CD14-positive monocyte (primary cell): ENCODE measurements around the gene ZNF451. TPM values are rescaled to one million over a fixed set of nuclear protein-coding genes. Genes with fewer than 3 reads are reported as not detected.

Experiments
- DNase-seq, 3 donors: peaks; one replicate each; pipeline ENCODE4 v3.0.0-alpha.2; 2011 to 2022
- H2AFZ ChIP-seq: 2 replicates; pipeline ENCODE4 v1.6.0; 2012; ENCODE audit warnings: mild to moderate bottlenecking, low read depth, low read length, inconsistent platforms; ENCODE audit not compliant: insufficient read depth, poor library complexity, severe bottlenecking
- H3K27ac ChIP-seq, 2 donors: 1 replicate in 1 of 2; 2 replicates in 1 of 2; pipeline ENCODE4 v1.5.1; 2012 to 2013; ENCODE audit warnings: low read length in 2 of 2, control low read depth in 1 of 2, inconsistent platforms in 1 of 2, low read depth in 1 of 2, mild to moderate bottlenecking in 1 of 2
- H3K27me3 ChIP-seq, 2 donors: one replicate each; pipeline versions ENCODE4 v1.6.0 to v1.6.1; 2011 to 2013; ENCODE audit warnings: low read length in 2 of 2; ENCODE audit not compliant: control insufficient read depth in 2 of 2, insufficient read depth in 2 of 2
- H3K36me3 ChIP-seq, 2 donors: replicated peaks in 1 of 2; 1 replicate in 1 of 2; 2 replicates in 1 of 2; pipeline versions ENCODE4 v1.5.1 to v1.6.1; 2012 to 2013; ENCODE audit warnings: low read length in 2 of 2, control low read depth in 1 of 2, inconsistent platforms in 1 of 2, mild to moderate bottlenecking in 1 of 2; ENCODE audit not compliant: insufficient read depth in 2 of 2, control insufficient read depth in 1 of 2
- H3K4me1 ChIP-seq, 2 donors: 1 replicate in 1 of 2; 2 replicates in 1 of 2; pipeline versions ENCODE4 v1.5.1 to v1.6.1; 2012 to 2013; ENCODE audit warnings: low read length in 2 of 2, control low read depth in 1 of 2, inconsistent platforms in 1 of 2, mild to moderate bottlenecking in 1 of 2, moderate library complexity in 1 of 2; ENCODE audit not compliant: insufficient read depth in 2 of 2, control insufficient read depth in 1 of 2
- H3K4me2 ChIP-seq: replicated peaks from 2 replicates; pipeline ENCODE3; 2012; ENCODE audit warnings: low read length, moderate library complexity, mild to moderate bottlenecking; ENCODE audit not compliant: poor library complexity, severe bottlenecking; ENCODE audit errors: extremely low read depth
- H3K4me3 ChIP-seq, 3 experiments: fragments of 200-600 bp in 1 of 3; sonication (generic) in 1 of 3; replicated peaks in 1 of 3; 1 replicate in 2 of 3; 2 replicates in 1 of 3; pipeline ENCODE4 v1.5.1; 2011 to 2013; ENCODE audit warnings: low read length in 3 of 3, mild to moderate bottlenecking in 3 of 3, control low read depth in 2 of 3, low read depth in 2 of 3, inconsistent platforms in 1 of 3, moderate library complexity in 1 of 3
- H3K79me2 ChIP-seq: 2 replicates; pipeline ENCODE4 v1.6.0; 2012; ENCODE audit warnings: mild to moderate bottlenecking, control low read depth, inconsistent platforms, low read length, moderate library complexity; ENCODE audit not compliant: insufficient read depth
- H3K9ac ChIP-seq: 2 replicates; pipeline ENCODE4 v1.6.0; 2017; ENCODE audit warnings: low read length, mild to moderate bottlenecking; ENCODE audit not compliant: insufficient read depth, poor library complexity, severe bottlenecking
- H3K9me3 ChIP-seq, 2 donors: replicated peaks in 1 of 2; 1 replicate in 1 of 2; 2 replicates in 1 of 2; pipeline versions ENCODE4 v1.5.1 to v1.6.1; 2012 to 2013; ENCODE audit warnings: low read length in 2 of 2, control low read depth in 1 of 2; ENCODE audit not compliant: control insufficient read depth in 1 of 2, insufficient read depth in 1 of 2
- H4K20me1 ChIP-seq: 2 replicates; pipeline ENCODE4 v1.6.0; 2012; ENCODE audit warnings: mild to moderate bottlenecking, low read length, control low read depth, moderate library complexity; ENCODE audit not compliant: insufficient read depth
- H3K27ac Mint-ChIP-seq, 7 donors: one replicate each; pipeline ENCODE4 v1.8.0; 2020; ENCODE audit warnings: mild to moderate bottlenecking in 7 of 7, mixed read lengths in 7 of 7, moderate library complexity in 6 of 7, inconsistent platforms in 2 of 7
- H3K27me3 Mint-ChIP-seq, 3 donors: one replicate each; pipeline ENCODE4 v1.8.0; 2021 to 2022; ENCODE audit warnings: low read depth in 3 of 3, mild to moderate bottlenecking in 3 of 3, mixed read lengths in 3 of 3, moderate library complexity in 3 of 3, inconsistent platforms in 1 of 3
- H3K36me3 Mint-ChIP-seq, 2 donors: one replicate each; pipeline ENCODE4 v1.8.0; 2020; ENCODE audit warnings: mixed read lengths in 2 of 2, inconsistent platforms in 1 of 2, mild to moderate bottlenecking in 1 of 2
- H3K4me1 Mint-ChIP-seq: one replicate; pipeline ENCODE4 v1.8.0; 2020; ENCODE audit warnings: mild to moderate bottlenecking, mixed read lengths
- H3K4me3 Mint-ChIP-seq, 2 donors: one replicate each; pipeline ENCODE4 v1.8.0; 2020; ENCODE audit warnings: mild to moderate bottlenecking in 2 of 2, mixed read lengths in 2 of 2, moderate library complexity in 1 of 2
- H3K9me3 Mint-ChIP-seq, 7 donors: one replicate each; pipeline ENCODE4 v1.8.0; 2020 to 2022; ENCODE audit warnings: mixed read lengths in 7 of 7, mild to moderate bottlenecking in 6 of 7, moderate library complexity in 6 of 7, inconsistent platforms in 2 of 7
- CTCF ChIP-seq: fragments of 200-600 bp; IDR thresholded peaks from one replicate; pipeline ENCODE4 v1.8.0; 2022; ENCODE audit warnings: antibody characterized with exemption, mild to moderate bottlenecking
- WGBS: methylation state at CpG from one replicate; pipeline ENCODE4 v1.1.5; 2013; ENCODE audit warnings: missing lambda C conversion rate; ENCODE audit not compliant: insufficient coverage; 5-methylcytosine and 5-hydroxymethylcytosine counted together
- intact Hi-C, 2 donors: fragments of 100-400 bp; cut with micrococcal nuclease; formaldehyde crosslinking; loops; one replicate each; pipeline versions ENCODE4 v1.15.0 to v1.15.1; 2023
- polyA plus RNA-seq, 3 donors: library from polyadenylated mRNA; depleted of rRNA in 1 of 3; unstranded in 2 of 3; stranded (reverse) in 1 of 3; fragments of 300-500 nt in 2 of 3; fragments of >200 nt in 1 of 3; fragmentation: Illumina TruSeq in 2 of 3; gene quantifications; 1 replicate in 2 of 3; 2 replicates in 1 of 3; pipeline ENCODE4 v1.2.3, GENCODE V29; 2012 to 2021

Gene ZNF451
- polyA plus RNA-seq, 3 donors, result 7.9 to 22.0 (median 19.1) TPM

DNA sequence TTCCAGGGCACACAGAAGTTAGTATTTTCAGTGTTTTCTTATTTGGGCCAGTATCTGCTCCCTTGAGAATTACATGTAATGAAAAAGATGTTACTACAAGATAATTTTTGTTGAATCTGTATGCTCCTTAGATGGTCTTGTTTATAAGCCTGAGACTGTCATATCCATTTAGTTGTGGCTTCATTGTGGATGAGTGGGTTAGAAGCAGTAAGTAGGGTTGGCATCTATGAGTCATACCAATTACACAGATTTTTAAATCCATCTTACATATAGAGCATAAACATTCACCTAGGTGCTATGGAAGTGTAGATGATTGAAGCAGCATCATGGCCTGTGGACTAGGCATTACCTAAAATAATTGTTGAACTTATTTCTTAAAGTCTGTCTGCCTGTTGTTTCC lies 68.7 kb downstream of the ZNF451 start:
- H3K9me3 Mint-ChIP-seq, result peaks cover 0 to 2% (median 0%) of the 10 kb centered on the region in 7 donors
- no peaks in the 10 kb centered on the region for H3K4me1 ChIP-seq
- H3K27me3 ChIP-seq, result no peaks in the 10 kb centered on the region
- peaks cover 43 to 54% of the 10 kb centered on the region in 2 donors for H3K36me3 Mint-ChIP-seq
- H3K4me2 ChIP-seq, result no peak overlapping the region
- no peak overlapping the region for H3K27ac ChIP-seq
- H3K4me3 ChIP-seq, result no peak overlapping the region
- H3K27me3 Mint-ChIP-seq, result no peaks in the 10 kb centered on the region
- H3K36me3 ChIP-seq, result peaks cover 30 to 82% of the 10 kb centered on the region in 2 donors
- TF ChIP-seq CTCF, result no peak
- H3K9me3 ChIP-seq, result no peaks in the 10 kb centered on the region
- no peak for DNase-seq
- no peak overlapping the region for H3K27ac Mint-ChIP-seq
- intact Hi-C loops, result no loop called here
- no peak overlapping the region for H2AFZ ChIP-seq
- no peak overlapping the region for H3K9ac ChIP-seq
- no peaks in the 10 kb centered on the region for H3K79me2 ChIP-seq
- H3K4me1 Mint-ChIP-seq, result no peaks in the 10 kb centered on the region
- no peaks in the 10 kb centered on the region for H4K20me1 ChIP-seq
- no peak overlapping the region for H3K4me3 Mint-ChIP-seq

- Histone ChIP-seq H3K27ac (no peak overlapping the region), H3K36me3 (peaks cover 25 to 80% of the 10 kb centered on the region in 2 donors), H3K79me2 (no peaks in the 10 kb centered on the region), H3K9me3 (no peaks in the 10 kb centered on the region), H3K4me3 (no peak overlapping the region), H3K27me3 (no peaks in the 10 kb centered on the region), H3K9ac (no peak overlapping the region), H3K4me2 (no peak overlapping the region), H3K4me1 (no peaks in the 10 kb centered on the region), H2AFZ (no peak overlapping the region), H4K20me1 (no peaks in the 10 kb centered on the region)
- intact Hi-C loops, result no loop called here
- no peak overlapping the region for H3K4me3 Mint-ChIP-seq
- peaks cover 43 to 54% of the 10 kb centered on the region in 2 donors for H3K36me3 Mint-ChIP-seq
- H3K27me3 Mint-ChIP-seq, result no peaks in the 10 kb centered on the region
- no peak for TF ChIP-seq CTCF
- no peak for DNase-seq
- no CpG with 5 or more reads among the region's 2 CpGs for WGBS
- no peaks in the 10 kb centered on the region for H3K4me1 Mint-ChIP-seq
- peaks cover 0 to 3% (median 0%) of the 10 kb centered on the region in 7 donors for H3K9me3 Mint-ChIP-seq
- no peak overlapping the region for H3K27ac Mint-ChIP-seq
These were observed 69.1 kb downstream of the ZNF451 start for GRCh38 chr6:57159127-57159526.
